ENCODE data around the gene ELMO1. TPM values are rescaled to one million over a fixed set of nuclear protein-coding genes. Genes with fewer than 3 reads are reported as not detected.

The ELMO1 gene
- total and polyA plus RNA-seq, 2 donors from 2014 or later, result 6.0 to 35.4 TPM

GRCh38 chr7:36814311-36814710 is 634.4 kb downstream of the ELMO1 start:
- no peak overlapping the region for H3K9ac ChIP-seq (ENCODE audit: low read length in 3 of 3)
- no peaks in the 10 kb centered on the region for H3K27me3 ChIP-seq (ENCODE audit: control insufficient read depth, insufficient read depth, low read length)
- no peak for TF ChIP-seq CTCF (IDR thresholded peaks at IDR 0.05; ENCODE audit: borderline replicate concordance, extremely low read depth, insufficient read depth)
- H3K27ac ChIP-seq (ENCODE audit: low read depth in 2 of 2, low read length in 2 of 2), result no peak overlapping the region
- FAIRE-seq (no peak), DNase-seq (no peak)
- H3K9me3 ChIP-seq (ENCODE audit: control insufficient read depth in 2 of 3, insufficient read depth in 1 of 3, low read length in 3 of 3), result no peaks in the 10 kb centered on the region
- no peaks in the 10 kb centered on the region for H3K36me3 ChIP-seq (ENCODE audit: control insufficient read depth in 2 of 3, insufficient read depth in 3 of 3, low read length in 3 of 3)
- H3K4me1 ChIP-seq (ENCODE audit: control insufficient read depth in 2 of 3, insufficient read depth in 2 of 3, low read depth in 1 of 3, low read length in 3 of 3), result no peaks in the 10 kb centered on the region
- H3K4me3 ChIP-seq (ENCODE audit: low read length in 3 of 3), result no peak overlapping the region
- intact Hi-C loops (cut with DNase I), result no loop called here

- no peak for DNase-seq
- Histone ChIP-seq H3K36me3 (ENCODE audit: control insufficient read depth in 2 of 3, insufficient read depth in 3 of 3, low read length in 3 of 3) (no peaks in the 10 kb centered on the region), H3K27me3 (ENCODE audit: control insufficient read depth, insufficient read depth, low read length) (no peaks in the 10 kb centered on the region), H3K4me3 (ENCODE audit: low read length in 3 of 3) (no peak overlapping the region), H3K4me1 (ENCODE audit: control insufficient read depth in 2 of 3, insufficient read depth in 2 of 3, low read depth in 1 of 3, low read length in 3 of 3) (no peaks in the 10 kb centered on the region), H3K9ac (ENCODE audit: low read length in 3 of 3) (no peak overlapping the region), H3K27ac (ENCODE audit: low read depth in 2 of 2, low read length in 2 of 2) (no peak overlapping the region), H3K9me3 (ENCODE audit: control insufficient read depth in 2 of 3, insufficient read depth in 1 of 3, low read length in 3 of 3) (no peaks in the 10 kb centered on the region)
- FAIRE-seq, result no peak
- TF ChIP-seq CTCF (IDR thresholded peaks at IDR 0.05; ENCODE audit: borderline replicate concordance, extremely low read depth, insufficient read depth), result no peak
- intact Hi-C loops (cut with DNase I), result no loop called here
These were observed 636.9 kb downstream of the ELMO1 start for GRCh38 chr7:36811807-36812206.

GRCh38 chr7:36810489-36810888 is 638.2 kb downstream of the ELMO1 start:
- no peak for TF ChIP-seq CTCF (IDR thresholded peaks at IDR 0.05; ENCODE audit: borderline replicate concordance, extremely low read depth, insufficient read depth)
- H3K9me3 ChIP-seq (ENCODE audit: control insufficient read depth in 2 of 3, insufficient read depth in 1 of 3, low read length in 3 of 3), result no peaks in the 10 kb centered on the region
- H3K27me3 ChIP-seq (ENCODE audit: control insufficient read depth, insufficient read depth, low read length), result no peaks in the 10 kb centered on the region
- no peak for FAIRE-seq
- no peaks in the 10 kb centered on the region for H3K4me1 ChIP-seq (ENCODE audit: control insufficient read depth in 2 of 3, insufficient read depth in 2 of 3, low read depth in 1 of 3, low read length in 3 of 3)
- H3K36me3 ChIP-seq (ENCODE audit: control insufficient read depth in 2 of 3, insufficient read depth in 3 of 3, low read length in 3 of 3), result no peaks in the 10 kb centered on the region
- no peak overlapping the region for H3K4me3 ChIP-seq (ENCODE audit: low read length in 3 of 3)
- intact Hi-C loops (cut with DNase I), result no loop called here
- no peak overlapping the region for H3K27ac ChIP-seq (ENCODE audit: low read depth in 2 of 2, low read length in 2 of 2)
- no peak overlapping the region for H3K9ac ChIP-seq (ENCODE audit: low read length in 3 of 3)
- DNase-seq, result no peak

DNA sequence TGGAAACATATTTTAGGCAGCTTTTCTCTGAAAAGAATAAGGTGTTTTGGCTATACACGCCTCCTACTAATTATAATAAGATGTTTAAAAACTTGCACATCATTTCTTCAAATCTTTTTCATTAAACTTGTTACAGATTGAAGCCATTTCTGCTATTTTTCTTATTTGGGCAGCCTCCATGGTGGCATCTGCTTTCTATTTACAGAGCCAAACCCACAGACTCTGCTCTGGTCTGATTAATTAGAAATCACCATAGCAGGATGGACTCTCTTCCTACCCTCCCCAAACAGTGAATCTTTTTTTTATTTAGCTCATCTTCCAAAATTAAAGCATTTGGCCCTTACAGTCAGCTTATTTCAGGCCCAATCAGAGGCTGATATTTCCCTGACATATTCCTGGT is 638.6 kb downstream of the ELMO1 start:
- TF ChIP-seq CTCF (IDR thresholded peaks at IDR 0.05; ENCODE audit: borderline replicate concordance, extremely low read depth, insufficient read depth), result no peak
- FAIRE-seq, result no peak

More for the DNA sequence above, 638.6 kb downstream of the ELMO1 start:
- Histone ChIP-seq H3K4me1 (ENCODE audit: control insufficient read depth in 2 of 3, insufficient read depth in 2 of 3, low read depth in 1 of 3, low read length in 3 of 3) (no peaks in the 10 kb centered on the region), H3K36me3 (ENCODE audit: control insufficient read depth in 2 of 3, insufficient read depth in 3 of 3, low read length in 3 of 3) (no peaks in the 10 kb centered on the region), H3K27me3 (ENCODE audit: control insufficient read depth, insufficient read depth, low read length) (no peaks in the 10 kb centered on the region), H3K9ac (ENCODE audit: low read length in 3 of 3) (no peak overlapping the region), H3K27ac (ENCODE audit: low read depth in 2 of 2, low read length in 2 of 2) (no peak overlapping the region), H3K9me3 (ENCODE audit: control insufficient read depth in 2 of 3, insufficient read depth in 1 of 3, low read length in 3 of 3) (no peaks in the 10 kb centered on the region), H3K4me3 (ENCODE audit: low read length in 3 of 3) (no peak overlapping the region)
- intact Hi-C loops (cut with DNase I), result no loop called here
- DNase-seq, result no peak

All from kidney (tissue), 14 donors.